ENCODE results near the gene MYL4.

Gene MYL4

GRCh38 chr17:47224966-47225365 is 15.8 kb downstream of the MYL4 start:
- no peak overlapping the region for H2AFZ ChIP-seq (ENCODE audit: low read length)
- no peaks in the 10 kb centered on the region; the same call in 1 of the 2 replicates for H3K9me3 ChIP-seq (ENCODE audit: insufficient read depth, low read depth, low read length)
- TF ChIP-seq EZH2phosphoT487 (IDR thresholded peaks at IDR 0.05; ENCODE audit: borderline replicate concordance), result no peak
- TF ChIP-seq, protein P1, sequence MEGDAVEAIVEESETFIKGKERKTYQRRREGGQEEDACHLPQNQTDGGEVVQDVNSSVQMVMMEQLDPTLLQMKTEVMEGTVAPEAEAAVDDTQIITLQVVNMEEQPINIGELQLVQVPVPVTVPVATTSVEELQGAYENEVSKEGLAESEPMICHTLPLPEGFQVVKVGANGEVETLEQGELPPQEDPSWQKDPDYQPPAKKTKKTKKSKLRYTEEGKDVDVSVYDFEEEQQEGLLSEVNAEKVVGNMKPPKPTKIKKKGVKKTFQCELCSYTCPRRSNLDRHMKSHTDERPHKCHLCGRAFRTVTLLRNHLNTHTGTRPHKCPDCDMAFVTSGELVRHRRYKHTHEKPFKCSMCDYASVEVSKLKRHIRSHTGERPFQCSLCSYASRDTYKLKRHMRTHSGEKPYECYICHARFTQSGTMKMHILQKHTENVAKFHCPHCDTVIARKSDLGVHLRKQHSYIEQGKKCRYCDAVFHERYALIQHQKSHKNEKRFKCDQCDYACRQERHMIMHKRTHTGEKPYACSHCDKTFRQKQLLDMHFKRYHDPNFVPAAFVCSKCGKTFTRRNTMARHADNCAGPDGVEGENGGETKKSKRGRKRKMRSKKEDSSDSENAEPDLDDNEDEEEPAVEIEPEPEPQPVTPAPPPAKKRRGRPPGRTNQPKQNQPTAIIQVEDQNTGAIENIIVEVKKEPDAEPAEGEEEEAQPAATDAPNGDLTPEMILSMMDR (conservative IDR thresholded peaks at IDR 0.05; ENCODE audit: low read length), result no peak
- no peak overlapping the region for H3K4me3 ChIP-seq (ENCODE audit: low read length, poor library complexity, severe bottlenecking)
- H3K36me3 ChIP-seq (ENCODE audit: insufficient read depth, low read length), result no peaks in the 10 kb centered on the region
- no peak overlapping the region for H3K4me2 ChIP-seq (ENCODE audit: low read depth, low read length, poor library complexity, severe bottlenecking)
- no peaks in the 10 kb centered on the region; the same call in 1 of the 2 replicates for H3F3A ChIP-seq (ENCODE audit: low read depth)
- no peak overlapping the region for H3K9ac ChIP-seq (ENCODE audit: low read depth, low read length, poor library complexity, severe bottlenecking)
- H3K4me1 ChIP-seq (ENCODE audit: insufficient read depth, low read length, poor library complexity, severe bottlenecking), result peaks cover 39% of the 10 kb centered on the region
- no peaks in the 10 kb centered on the region for H3K9me2 ChIP-seq (replicated peaks; ENCODE audit: low read depth, low read length)
- H3K27me3 ChIP-seq (ENCODE audit: insufficient read depth, low read length, poor library complexity, severe bottlenecking), result no peaks in the 10 kb centered on the region
- H3K79me2 ChIP-seq (ENCODE audit: insufficient read depth, low read length), result no peaks in the 10 kb centered on the region
- H4K20me1 ChIP-seq (ENCODE audit: insufficient read depth, low read length, poor library complexity, severe bottlenecking), result no peaks in the 10 kb centered on the region

GRCh38 chr17:47225436-47225858 is 16.3 kb downstream of the MYL4 start:
- H3F3A ChIP-seq (ENCODE audit: low read depth), result no peaks in the 10 kb centered on the region; the same call in 1 of the 2 replicates
- H4K20me1 ChIP-seq (ENCODE audit: insufficient read depth, low read length, poor library complexity, severe bottlenecking), result no peaks in the 10 kb centered on the region
- H3K9me2 ChIP-seq (replicated peaks; ENCODE audit: low read depth, low read length), result no peaks in the 10 kb centered on the region
- no peaks in the 10 kb centered on the region for H3K36me3 ChIP-seq (ENCODE audit: insufficient read depth, low read length)
- H3K4me3 ChIP-seq (ENCODE audit: low read length, poor library complexity, severe bottlenecking), result no peak overlapping the region
- H3K9ac ChIP-seq (ENCODE audit: low read depth, low read length, poor library complexity, severe bottlenecking), result no peak overlapping the region
- no peak overlapping the region for H2AFZ ChIP-seq (ENCODE audit: low read length)
- peaks cover 39% of the 10 kb centered on the region for H3K4me1 ChIP-seq (ENCODE audit: insufficient read depth, low read length, poor library complexity, severe bottlenecking)
- H3K27me3 ChIP-seq (ENCODE audit: insufficient read depth, low read length, poor library complexity, severe bottlenecking), result no peaks in the 10 kb centered on the region
- TF ChIP-seq, protein P1 (conservative IDR thresholded peaks at IDR 0.05; ENCODE audit: low read length), result no peak
- TF ChIP-seq EZH2phosphoT487 (IDR thresholded peaks at IDR 0.05; ENCODE audit: borderline replicate concordance), result no peak
- H3K4me2 ChIP-seq (ENCODE audit: low read depth, low read length, poor library complexity, severe bottlenecking), result no peak overlapping the region
- H3K9me3 ChIP-seq (ENCODE audit: insufficient read depth, low read depth, low read length), result no peaks in the 10 kb centered on the region; the same call in 1 of the 2 replicates
- H3K79me2 ChIP-seq (ENCODE audit: insufficient read depth, low read length), result no peaks in the 10 kb centered on the region

DNA sequence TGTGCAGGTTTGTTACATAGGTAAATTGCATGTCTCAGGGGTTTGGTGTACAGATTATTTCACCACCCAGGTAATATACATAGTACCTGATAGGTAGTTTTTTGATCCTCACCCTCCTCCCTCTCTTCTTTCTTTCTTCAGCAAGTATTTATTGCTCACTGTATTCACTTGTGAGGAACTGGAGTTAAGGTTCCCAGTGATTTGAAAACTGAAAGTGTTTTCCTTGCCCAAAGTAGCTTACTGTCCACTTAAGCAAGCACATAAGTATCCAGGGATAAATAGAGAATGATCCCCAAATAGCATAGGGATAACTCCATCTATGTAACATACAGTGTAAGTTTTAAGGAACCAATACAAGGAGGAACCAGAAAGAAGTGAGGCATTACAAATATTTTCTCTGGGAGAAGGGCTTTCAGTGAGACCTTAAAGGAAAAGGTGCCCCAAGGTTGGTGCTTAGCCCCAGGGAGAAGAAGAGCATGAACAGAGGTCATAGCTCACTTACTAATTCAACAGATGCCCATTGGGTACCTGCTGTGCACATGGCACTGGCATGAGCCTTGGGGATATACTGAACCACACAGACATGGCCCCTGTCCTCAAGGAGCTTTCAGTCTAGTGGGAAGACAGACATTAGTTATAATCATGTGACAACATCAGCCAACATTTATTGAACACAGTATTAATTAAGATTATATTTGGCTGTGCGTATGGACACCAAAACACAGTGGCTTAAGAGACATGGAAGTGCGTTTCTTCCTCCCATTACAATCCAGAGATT is 17.0 kb downstream of the MYL4 start:
- Histone ChIP-seq H3K9me2 (replicated peaks; ENCODE audit: low read depth, low read length) (no peaks in the 10 kb centered on the region), H2AFZ (ENCODE audit: low read length) (no peak overlapping the region), H3K27me3 (ENCODE audit: insufficient read depth, low read length, poor library complexity, severe bottlenecking) (no peaks in the 10 kb centered on the region), H3K9me3 (ENCODE audit: insufficient read depth, low read depth, low read length) (no peaks in the 10 kb centered on the region; the same call in 1 of the 2 replicates), H3K4me3 (ENCODE audit: low read length, poor library complexity, severe bottlenecking) (no peak overlapping the region), H3K79me2 (ENCODE audit: insufficient read depth, low read length) (no peaks in the 10 kb centered on the region), H3K4me2 (ENCODE audit: low read depth, low read length, poor library complexity, severe bottlenecking) (no peak overlapping the region), H4K20me1 (ENCODE audit: insufficient read depth, low read length, poor library complexity, severe bottlenecking) (no peaks in the 10 kb centered on the region), H3K9ac (ENCODE audit: low read depth, low read length, poor library complexity, severe bottlenecking) (no peak overlapping the region), H3F3A (ENCODE audit: low read depth) (no peaks in the 10 kb centered on the region), H3K36me3 (ENCODE audit: insufficient read depth, low read length) (no peaks in the 10 kb centered on the region), H3K4me1 (ENCODE audit: insufficient read depth, low read length, poor library complexity, severe bottlenecking) (peaks cover 38% of the 10 kb centered on the region)
- TF ChIP-seq, protein P1 (conservative IDR thresholded peaks at IDR 0.05; ENCODE audit: low read length), result no peak
- TF ChIP-seq EZH2phosphoT487 (IDR thresholded peaks at IDR 0.05; ENCODE audit: borderline replicate concordance), result no peak
